Astrocyte (in vitro differentiated cells and primary cell): Measurements from ENCODE around the gene ILRUN.

Source experiments
- EZH2 ChIP-seq: IDR thresholded peaks from 2 replicates; pipeline ENCODE4 v1.6.1; 2012; ENCODE audit warnings: mild to moderate bottlenecking, low read length, inconsistent platforms; ENCODE audit not compliant: insufficient read depth
- TF ChIP-seq, protein P1 (sequence below): IDR thresholded peaks from 2 replicates; pipeline ENCODE4 v1.5.1; 2011; ENCODE audit warnings: low read depth, mild to moderate bottlenecking, inconsistent platforms, low read length, moderate library complexity; ENCODE audit not compliant: insufficient read depth

- TF ChIP-seq, protein P1, sequence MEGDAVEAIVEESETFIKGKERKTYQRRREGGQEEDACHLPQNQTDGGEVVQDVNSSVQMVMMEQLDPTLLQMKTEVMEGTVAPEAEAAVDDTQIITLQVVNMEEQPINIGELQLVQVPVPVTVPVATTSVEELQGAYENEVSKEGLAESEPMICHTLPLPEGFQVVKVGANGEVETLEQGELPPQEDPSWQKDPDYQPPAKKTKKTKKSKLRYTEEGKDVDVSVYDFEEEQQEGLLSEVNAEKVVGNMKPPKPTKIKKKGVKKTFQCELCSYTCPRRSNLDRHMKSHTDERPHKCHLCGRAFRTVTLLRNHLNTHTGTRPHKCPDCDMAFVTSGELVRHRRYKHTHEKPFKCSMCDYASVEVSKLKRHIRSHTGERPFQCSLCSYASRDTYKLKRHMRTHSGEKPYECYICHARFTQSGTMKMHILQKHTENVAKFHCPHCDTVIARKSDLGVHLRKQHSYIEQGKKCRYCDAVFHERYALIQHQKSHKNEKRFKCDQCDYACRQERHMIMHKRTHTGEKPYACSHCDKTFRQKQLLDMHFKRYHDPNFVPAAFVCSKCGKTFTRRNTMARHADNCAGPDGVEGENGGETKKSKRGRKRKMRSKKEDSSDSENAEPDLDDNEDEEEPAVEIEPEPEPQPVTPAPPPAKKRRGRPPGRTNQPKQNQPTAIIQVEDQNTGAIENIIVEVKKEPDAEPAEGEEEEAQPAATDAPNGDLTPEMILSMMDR = no peak
- no peak for TF ChIP-seq EZH2
Measured at GRCh38 chr6:34679552-34680253, 16.9 kb downstream of the ILRUN start.
